Fibroblast of peridontal ligament (primary cell): ENCODE results near the gene SMIM29.
A peak's percentile ranks its signal among the peaks of the same experiment; 100 is the strongest.

Experiments
- DNase-seq: peaks from one replicate; pipeline ENCODE4 v3.0.0-alpha.2; 2010; ENCODE audit errors: extremely low read depth

SMIM29 gene

DNA sequence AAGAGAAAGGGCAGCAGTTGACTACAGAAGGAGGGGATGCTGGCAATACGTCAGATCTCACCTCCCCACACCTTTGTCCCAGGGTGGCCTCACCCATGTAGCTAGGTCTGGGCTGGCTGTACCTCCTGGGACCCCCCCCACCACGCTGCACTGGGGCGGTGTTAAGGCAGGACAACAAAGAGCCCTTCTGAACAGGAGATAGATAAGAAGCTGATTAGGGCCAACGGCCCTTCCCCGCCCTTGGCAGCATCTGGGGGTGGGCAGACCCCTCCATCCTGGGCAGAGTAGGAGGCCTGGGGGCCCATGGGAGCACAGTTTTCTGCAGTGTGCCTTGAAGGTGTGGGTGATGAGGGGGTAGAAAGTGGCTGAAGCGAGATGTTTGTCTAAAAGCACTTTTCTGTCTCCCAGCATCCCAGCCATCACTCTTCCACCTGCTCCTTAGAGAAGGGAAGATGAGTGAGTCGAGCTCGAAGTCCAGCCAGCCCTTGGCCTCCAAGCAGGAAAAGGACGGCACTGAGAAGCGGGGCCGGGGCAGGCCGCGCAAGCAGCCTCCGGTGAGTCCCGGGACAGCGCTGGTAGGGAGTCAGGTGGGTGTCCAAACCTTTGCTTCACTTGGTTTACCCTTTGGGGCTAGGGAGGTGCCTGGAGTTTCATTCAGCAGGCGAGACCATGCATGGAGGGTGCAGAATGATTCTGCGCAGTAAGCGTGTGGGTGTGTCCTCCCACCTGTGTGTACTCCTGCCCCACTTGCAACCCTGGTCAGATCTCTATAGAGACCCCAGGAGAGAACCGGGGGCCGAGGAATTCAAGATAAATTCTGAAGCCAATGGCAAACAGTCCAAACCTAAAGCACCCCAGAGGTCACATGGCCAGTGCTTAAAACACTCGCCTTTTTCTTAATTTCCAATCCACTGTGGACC lies 8.2 kb downstream of the SMIM29 start:
- no peak for DNase-seq

DNA sequence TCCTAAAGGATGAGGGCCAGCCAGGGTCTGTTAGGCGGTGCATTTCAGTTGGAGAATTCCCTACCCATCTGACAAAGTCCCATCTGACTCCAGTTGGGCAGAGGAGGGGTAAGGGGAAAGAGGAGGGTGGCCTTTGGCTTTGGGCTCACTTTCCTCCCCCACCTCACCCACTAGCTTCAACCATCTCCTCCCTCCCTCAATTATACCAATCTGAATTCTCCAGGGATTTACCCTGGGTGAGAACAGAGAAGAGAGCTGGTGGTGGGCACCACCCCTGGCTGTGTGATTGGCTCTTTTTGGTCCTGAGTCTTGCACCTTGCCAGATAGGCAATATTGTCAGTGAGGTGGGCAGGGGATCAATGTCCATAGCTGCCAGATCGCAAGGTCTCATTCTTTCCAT lies 8.9 kb downstream of the SMIM29 start:
- no peak for DNase-seq

DNA sequence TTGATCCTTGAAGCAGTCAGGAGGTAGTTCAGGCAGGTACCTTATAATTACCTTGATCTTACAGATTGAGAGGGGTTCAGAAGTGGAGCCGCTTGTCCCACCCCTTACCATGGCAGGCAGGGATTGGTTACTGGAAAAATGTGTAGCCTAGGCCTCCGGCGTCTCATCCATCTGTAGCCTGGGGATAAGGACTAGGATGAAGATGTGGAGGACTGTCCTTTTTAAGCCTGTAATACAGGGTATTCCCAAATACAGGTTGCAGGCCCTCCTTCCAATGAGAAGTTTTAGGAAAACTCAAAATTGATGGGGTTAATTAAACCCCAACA lies 9.3 kb downstream of the SMIM29 start:
- DNase-seq = no peak

DNA sequence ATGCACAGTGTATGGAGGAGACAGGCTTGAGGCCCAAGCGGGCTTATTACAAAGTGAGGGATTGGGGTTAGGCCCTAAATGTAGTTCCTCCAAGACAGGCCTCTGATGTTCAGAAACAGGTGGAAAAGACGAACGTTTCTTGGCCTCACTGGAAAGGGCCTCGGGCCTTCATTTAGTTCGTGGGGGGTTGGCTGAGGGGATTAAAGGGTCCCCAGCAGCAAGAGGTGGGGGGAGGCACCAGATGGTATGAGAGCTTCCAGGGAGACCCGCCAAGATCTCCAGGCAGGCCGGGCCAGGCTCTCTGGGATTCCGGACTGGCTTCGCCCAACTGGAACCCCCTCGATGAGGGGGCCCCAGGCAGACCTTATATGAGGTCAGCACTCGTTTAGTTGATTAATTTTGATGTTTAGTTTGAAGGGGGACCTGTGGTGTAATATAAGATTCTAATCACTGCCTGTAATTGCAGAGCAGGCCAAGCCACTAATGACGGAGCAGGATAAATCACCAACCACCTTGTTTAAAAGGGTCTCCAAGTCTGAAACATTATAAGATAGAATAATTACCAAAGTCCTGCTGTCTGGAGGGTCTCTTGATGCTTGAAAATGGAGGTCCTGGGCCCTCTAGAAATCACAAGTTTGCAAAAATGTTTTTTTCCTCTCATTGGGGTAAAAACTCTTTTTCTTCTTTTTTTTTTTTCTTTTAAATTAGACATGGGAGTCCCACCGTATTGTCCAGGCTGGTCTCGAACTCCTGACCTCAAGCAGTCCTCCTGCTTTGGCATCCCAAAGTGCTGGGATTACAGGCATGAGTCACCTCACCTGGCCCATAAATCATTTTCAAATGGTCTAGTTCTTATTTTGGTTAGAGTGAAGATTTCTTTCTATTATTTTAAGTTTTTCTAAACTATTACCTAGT lies 10.0 kb downstream of the SMIM29 start:
- peak; percentile 23 for DNase-seq

DNA sequence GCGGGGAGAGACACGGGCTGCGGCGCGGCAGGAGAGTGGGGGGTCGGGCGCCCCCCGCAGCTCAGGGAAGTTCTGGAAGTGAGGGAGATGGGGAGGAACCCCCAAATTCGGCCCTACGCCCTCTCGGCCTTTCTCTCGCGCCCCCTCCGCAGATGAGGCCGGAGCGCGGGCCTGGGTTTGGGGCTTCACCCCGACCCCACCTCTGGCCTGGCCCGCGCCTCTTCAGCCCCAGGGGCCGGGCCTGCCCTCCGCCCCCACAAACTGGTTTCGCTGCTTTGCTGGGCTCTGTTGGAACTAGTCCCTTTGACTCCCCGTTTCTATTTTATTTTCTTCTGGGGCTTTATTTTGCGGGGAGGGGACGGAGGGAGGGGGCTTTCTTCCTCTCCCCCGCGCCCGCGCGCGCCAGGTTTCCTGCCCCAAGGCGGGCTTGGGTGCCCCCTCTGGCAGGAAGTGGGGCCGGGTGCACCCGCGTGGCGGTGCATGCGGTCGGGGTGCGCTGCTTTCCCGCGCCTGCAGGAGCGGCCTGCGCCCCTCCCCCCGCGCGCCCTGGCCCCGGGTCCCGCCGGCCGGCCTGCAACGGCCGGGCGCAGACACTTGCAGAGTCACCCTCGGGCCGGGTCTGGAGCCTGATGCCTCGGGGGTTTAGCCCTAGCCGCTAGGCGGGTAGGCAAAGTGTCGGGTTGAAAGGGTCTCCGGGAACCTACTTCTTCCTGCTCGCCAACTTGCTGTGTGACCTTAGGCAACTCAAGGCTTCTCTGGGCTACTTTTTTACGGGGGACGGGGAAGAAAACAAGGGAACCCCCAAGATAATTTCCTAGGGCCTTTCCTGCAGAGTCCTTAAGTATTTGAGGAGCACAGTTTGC lies 10.9 kb downstream of the SMIM29 start:
- DNase-seq = no peak

DNA sequence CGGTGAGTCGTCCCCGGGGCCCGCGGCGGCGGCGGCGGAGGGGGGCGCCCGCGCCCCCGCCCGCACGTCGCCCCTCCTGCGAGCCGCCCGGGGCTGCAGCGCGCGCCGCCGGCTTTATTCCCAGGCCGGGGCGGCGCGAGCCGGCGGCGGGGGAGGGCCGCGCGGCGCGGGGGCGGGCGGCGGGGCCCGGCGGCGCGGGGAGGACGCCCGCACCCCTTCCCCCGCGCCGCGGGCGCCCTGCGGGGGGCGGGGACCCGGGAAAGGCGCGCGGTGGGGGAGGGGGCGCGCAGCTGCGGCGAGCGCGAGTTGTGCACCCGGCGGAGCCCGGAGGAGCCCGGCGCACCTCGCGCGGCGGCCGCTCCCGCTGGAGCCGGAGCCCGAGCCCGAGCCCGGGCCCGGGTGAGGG lies 11.5 kb downstream of the SMIM29 start:
- no peak for DNase-seq

DNA sequence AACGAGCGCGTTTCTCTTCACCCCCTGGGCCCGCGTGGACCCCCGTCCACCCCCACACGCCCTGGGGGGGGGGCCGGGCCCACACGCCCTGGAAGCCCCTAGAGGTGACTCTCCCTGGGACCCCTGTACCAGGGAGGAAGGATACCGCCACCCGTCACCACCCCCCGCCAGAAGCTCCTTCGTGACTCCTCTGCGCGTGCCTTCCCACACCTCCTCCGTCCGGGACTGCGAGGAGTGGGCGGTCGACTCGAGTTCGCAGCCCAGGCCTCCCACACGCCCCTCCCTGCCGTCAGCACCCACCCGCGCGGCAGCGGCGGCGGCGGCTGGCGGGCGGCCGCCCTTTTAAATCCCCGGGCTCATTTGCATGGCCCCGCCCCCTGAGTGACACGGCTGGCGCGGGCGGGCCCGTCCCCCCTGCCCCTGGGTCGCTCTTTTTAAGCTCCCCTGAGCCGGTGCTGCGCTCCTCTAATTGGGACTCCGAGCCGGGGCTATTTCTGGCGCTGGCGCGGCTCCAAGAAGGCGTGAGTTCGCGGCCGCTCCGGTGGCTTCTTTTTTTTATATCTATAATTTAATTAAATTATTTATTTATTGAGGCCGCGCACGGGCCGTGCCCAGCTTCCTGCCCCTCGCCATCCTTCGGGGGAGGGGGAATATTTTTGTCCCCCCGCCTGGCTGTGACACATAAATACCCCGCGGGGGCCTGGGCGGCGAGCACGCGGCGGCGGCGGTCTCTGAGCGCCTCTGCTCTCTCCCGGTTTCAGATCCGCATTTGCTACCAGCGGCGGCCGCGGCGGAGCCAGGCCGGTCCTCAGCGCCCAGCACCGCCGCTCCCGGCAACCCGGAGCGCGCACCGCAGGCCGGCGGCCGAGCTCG lies 12.1 kb downstream of the SMIM29 start, which contains the start of gene HMGA1:
HMGA1 (plus strand) TSS at position 431 of the 873 bp plus-strand sequence. CDS start 3,908 bp downstream, outside the sequence.
- DNase-seq = peak; percentile 62

DNA sequence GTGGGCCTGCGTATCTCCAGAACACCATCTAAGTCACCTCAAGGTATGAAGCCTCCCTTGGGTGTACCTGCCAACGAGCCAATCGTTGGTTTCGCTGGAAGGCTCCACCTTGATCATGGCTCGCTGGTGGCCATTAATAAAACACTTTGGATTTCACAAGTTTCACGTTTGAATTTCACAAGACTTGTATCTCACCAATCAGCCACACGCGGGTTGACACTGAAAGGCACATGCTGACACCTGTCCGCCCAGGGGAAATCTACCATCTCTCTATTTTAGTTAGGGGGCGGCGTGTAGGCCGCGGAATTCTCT lies 12.7 kb downstream of the SMIM29 start:
- no peak for DNase-seq

DNA sequence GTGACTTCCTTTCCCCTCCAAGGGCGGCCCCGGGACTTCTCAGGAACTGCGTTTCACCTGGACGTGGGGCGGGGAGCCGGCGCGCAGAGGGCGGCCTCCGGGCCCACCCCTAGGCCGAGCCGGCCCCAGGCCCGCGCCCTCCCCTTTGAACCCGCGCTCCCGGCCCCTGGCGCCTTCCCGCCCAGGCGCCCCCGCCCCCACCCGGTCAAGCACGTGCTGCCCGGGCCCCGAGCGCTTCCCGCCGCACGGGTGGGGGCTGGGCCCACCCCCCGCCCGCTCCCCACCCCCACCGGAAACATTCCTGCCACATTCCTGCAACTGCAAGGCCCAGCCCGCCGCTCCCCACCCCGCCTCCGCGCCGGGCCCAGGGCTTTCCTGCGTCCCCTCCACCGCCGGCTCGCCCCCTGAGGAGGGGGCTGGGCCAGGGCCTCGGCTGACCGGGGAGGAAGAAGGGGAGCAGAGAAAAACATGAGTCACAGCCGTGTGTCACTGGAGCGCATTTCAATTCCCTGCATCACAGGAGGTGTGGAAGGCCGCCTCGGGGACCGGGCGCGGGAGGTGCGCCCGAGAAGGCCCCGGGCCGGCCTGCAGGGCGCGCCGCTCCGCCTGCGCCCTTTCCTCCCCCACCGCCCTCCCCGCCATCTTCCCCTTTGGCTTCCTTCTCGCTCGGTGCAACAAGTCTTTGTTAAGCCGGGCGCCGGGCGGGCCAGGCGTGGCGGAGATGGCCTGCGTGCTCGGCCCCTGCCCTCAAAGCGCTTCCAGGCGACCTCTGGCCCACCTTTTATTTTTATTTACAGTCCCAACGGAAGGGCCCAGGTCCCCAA lies 13.3 kb downstream of the SMIM29 start:
- DNase-seq = peak; percentile 29

DNA sequence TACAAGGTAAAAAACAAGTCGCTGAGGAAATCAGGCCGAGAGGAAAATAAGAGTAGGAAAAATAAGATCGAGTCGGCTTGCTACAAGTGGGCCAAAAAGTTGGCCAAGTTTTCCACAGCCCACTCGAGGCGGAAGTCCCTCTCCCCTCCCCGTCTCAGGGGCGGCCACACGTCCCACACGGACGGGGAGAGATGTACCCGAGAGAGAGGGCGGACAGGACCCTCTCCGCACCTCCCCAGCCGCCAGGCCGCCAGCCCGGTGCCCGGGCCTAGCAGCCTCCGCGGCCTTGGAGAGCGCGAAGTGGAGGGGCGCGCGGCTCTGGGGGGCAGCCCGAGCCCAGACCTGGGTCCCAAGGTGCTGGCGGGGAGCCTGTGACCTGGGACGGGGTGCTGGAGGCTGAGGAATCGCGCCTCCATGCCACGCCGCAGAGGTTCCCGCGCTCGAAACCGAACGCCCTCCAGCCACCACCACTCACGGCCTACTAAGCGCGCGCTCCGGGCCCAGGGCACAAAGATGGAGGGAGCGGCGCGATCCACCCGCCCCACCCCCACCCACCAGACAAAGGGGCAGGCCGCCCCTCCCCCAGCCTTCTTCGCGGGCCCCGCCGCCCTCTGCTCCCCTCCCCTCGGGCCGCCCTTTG lies 14.0 kb downstream of the SMIM29 start:
- no peak for DNase-seq

DNA sequence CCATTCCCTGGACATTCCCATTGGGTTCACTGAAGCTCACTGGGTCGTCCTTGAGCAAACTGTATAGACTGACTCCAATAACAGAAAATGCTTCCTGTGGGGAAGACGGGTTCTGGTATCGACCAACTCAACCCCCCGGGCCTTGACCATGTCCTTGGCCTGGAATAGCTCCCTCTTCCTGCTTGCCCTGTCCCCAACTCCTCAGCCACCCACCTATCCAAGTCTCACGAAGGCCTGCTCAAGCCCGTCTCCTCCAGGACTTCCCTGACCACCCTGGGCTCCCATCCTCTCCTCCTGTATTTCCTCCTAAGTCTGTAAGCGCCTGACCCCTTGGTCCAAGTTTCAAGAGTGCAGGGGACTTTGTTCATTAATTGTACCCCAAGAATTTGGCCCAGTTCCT lies 14.9 kb downstream of the SMIM29 start:
- DNase-seq = no peak

DNA sequence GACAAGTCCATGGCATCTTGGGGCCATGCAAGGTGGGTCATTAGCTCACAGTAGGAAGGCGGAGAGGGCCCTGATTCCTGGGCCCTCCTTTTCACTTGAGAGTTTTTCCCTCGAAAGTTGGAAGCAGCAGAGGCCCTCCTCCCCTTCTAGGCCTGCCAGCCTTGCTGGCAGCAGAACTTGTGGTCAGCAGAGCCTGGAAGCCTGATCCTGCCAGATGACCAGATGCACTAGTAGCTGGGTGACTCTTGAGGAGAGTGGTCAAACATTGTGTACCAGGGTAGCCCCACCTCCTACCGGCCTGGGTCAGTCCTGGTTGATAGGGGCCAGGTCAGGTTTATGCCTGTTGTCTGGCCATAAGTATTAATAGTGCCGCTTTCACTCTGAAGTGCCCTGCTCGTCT lies 15.9 kb downstream of the SMIM29 start:
- DNase-seq = peak; percentile 66

DNA sequence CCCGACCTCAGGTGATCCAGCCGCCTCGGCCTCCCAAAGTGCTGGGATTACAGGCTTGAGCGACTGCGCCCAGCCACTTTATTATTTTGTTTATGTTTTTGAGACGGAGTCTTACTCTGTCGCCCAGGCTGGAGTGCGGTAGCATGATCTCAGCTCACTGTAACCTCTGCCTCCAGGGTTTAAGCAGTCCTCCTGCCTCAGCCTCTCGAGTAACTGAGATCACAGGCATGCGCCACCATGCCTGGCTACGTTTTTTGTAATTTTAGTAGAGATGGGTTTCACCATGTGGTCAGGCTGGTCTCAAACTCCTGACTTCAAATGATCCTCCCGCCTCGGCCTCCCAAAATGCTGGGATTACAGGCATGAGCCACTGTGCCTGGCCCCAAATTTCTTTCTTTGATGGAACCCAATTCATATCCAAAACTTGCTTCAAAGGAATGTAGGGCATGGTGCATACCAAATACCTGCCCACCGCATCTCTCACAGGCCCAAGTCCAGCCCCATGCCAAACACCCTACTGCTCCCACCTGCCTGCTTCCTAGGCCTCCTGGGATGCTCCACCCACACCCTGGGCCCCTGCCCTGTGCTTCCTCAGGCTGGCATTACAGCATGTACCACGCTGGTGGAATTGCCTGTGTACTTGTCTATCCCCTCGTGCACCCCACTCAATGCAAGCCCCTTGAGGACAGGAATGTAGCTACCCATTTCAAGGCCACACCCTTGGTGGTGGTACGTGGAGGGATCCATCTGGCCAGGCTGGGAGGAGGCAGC lies 17.1 kb downstream of the SMIM29 start:
- DNase-seq = no peak

DNA sequence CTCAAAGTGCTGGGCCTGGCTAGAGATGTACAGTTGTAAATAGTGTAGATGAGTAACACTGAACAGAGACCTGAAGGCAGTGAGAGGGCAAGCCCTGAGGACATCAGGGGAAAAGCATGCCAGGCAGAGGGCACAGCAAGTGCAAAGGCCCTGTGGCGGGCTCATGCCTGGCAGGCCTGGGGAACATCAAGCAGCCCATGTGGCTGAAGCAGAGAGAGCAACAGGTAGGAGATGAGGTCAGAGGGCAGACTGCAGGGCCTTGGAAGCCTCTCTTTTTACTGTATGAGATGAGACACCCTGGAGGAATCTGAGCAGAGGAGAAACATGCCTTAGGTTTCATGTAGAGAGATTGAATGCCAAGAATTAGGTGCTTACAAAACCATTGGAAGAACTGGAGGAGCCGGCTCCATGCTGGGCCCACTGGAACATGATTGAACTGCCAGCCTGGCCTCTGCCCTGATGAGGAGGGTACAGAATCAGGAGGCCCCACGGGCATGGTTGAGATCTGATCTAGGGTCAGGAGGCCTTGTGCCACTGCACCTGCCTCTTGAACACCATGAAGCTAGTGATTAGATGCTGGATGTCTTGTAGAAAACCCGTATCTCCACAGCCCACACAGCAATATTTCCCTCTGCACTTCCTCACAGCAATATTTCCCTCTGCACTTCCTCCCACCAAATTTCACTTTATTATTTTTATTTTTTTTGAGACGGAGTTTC lies 18.0 kb downstream of the SMIM29 start:
- DNase-seq = no peak

DNA sequence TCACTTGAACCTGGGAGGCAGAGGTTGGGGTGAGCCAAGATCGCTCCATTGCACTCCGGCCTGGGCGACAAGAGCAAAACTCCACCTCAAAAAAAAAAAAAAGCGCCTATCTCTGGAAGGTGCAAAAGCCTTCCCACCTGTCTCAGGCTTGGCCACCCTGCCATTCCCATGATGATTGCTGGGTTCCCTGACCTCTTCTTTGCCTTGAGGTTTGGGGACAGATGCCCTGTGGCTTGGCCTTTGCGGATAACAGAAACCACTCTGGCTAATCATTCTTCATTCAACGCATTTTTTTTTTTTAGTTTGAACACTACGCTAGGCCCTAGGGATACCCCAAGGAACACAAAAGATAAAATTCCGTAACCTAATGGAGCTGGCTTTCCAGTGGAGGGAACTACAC lies 18.9 kb downstream of the SMIM29 start:
- DNase-seq = no peak

DNA sequence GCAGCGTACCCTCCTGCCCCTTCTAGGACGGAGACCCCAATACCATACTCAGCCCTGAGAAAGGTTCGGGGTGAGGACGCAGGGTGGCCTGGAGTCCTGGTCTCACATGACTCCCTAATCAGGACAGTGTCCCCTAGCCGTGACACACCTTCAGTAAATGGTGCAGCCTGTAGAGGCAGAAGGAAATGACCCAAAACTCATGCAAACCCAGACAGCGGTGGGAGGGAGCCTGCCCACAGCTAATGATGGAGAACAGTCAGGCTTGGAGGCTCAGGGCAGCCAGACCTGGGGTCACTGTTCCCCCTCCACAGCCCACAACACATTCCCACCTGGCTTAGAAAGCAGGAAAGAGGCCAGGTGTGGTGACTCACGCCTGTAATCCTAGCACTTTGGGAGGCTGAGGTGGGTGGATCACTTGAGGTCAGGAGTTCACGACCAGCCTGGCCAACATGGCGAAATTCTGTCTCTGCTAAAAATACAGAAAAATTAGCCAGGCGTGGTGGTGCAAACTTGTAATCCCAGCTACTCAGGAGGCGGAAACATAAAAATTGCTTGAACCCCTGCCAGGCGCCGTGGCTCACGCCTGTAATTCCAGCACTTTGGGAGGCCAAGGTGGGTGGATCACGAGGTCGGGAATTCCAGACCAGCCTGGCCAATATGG lies 20.9 kb downstream of the SMIM29 start:
- no peak for DNase-seq

DNA sequence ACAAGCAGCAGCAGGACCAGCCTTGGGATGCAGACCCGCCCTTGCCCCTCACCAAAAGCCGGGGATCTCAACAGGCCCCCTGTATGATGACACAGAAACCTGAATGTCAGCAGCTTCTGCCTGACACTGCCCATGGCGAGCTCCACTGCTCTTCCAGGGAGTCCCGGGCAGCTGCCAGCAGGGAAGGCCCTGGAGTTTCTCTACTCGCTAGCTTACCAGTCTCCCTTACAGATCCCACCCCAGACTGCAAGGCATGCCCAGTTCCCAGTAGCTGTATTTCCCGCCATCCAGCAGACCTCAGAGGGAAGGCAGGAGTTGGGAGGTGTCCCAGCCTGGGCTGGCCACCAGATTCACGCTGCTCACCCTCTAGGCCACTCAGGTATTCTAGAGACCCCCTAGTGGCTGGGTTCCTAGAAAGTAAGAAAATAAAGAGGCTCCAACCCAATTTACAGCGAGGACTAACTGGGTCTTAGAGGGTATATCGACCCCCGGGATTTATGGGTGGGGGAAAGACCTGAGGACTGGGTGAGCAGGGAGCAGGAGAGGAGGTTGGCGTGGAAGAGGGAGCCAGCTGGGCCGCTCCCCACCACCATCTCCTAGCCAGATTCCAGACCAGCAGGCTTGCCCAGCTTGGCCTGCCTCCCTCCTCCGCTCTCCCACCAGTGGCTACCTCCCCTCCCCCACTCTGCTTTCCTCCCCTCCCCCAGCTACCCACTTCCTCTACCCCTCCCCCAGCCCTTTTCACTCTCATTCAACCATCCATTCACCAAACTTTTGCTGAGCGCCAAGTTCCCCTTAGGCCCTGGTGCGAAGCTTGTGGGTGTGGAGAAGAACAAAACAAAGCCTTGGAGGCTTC lies 21.8 kb downstream of the SMIM29 start:
- DNase-seq = no peak
